HepG2 (cell line): ENCODE data around the gene CCDC9B. TPM values are rescaled to one million over a fixed set of nuclear protein-coding genes. Genes with fewer than 3 reads are reported as not detected.
A peak's percentile ranks its signal among the peaks of the same experiment; 100 is the strongest.

Experiments
- ATAC-seq: fragments of 200-7000 bp; cut with Tn5 transposase; 3 replicates; pipeline ENCODE4 v1.9.1; 2020; ENCODE audit warnings: mild to moderate bottlenecking, moderate library complexity
- BruUV-seq: library from RNA; stranded (reverse); fragments of 400-500 nt; replicated peaks from 2 replicates; lab custom pipeline; 2021; lab: Mats Ljungman, UMichigan
- CTCF ChIA-PET: fragments of 300-600 bp; formaldehyde crosslinking; extraction: SDS; loops from one replicate; lab custom pipeline; 2021; ENCODE audit warnings: low total read pairs, inconsistent platforms, low intra/inter-chr PET ratio; lab: Yijun Ruan, JAX
- POLR2A ChIA-PET: fragments of 350-600 bp; sonication (Branson Sonifier 250); formaldehyde crosslinking; loops from one replicate; lab custom pipeline; 2020; ENCODE audit warnings: antibody characterized with exemption, inconsistent platforms; lab: Yijun Ruan, JAX
- DNase-seq: peaks from one replicate; pipeline ENCODE4 v3.0.0-alpha.2; 2015; ENCODE audit warnings: low spot score
- FAIRE-seq: peaks from 3 replicates; lab custom pipeline; 2011; peaks lifted over from hg19 to GRCh38; lab: Jason Lieb, UNC
- H2AFZ ChIP-seq: one replicate; pipeline ENCODE4 v1.6.1; 2011; ENCODE audit warnings: low read length, inconsistent platforms
- H3K27ac ChIP-seq: fragments of 300-600 bp; 3 replicates; pipeline ENCODE4 v1.8.0; 2011; ENCODE audit warnings: mixed run types, mild to moderate bottlenecking, mixed read lengths, low read length, inconsistent platforms; ENCODE audit not compliant: insufficient read depth; ENCODE audit errors: extremely low read length
- H3K27me3 ChIP-seq, 2 experiments: fragments of 200-600 bp in 1 of 2; 2 replicates in 1 of 2; 3 replicates in 1 of 2; pipeline versions ENCODE4 v1.6.0 to v1.8.0; 2011; ENCODE audit warnings: low read length in 2 of 2, mild to moderate bottlenecking in 2 of 2, moderate library complexity in 2 of 2, inconsistent platforms in 1 of 2; ENCODE audit not compliant: insufficient read depth in 2 of 2, control insufficient read depth in 1 of 2
- H3K36me3 ChIP-seq, 2 experiments: fragments of 200-600 bp in 1 of 2; replicated peaks in 1 of 2; 2 replicates in 1 of 2; 3 replicates in 1 of 2; pipeline versions ENCODE4 v1.5.1 to v1.8.0; 2011; ENCODE audit warnings: low read length in 2 of 2, inconsistent platforms in 1 of 2; ENCODE audit not compliant: insufficient read depth in 2 of 2, control insufficient read depth in 1 of 2
- H3K4me1 ChIP-seq: 2 replicates; pipeline ENCODE4 v1.5.1; 2012; ENCODE audit warnings: low read length, inconsistent platforms; ENCODE audit not compliant: insufficient read depth
- H3K4me2 ChIP-seq: 2 replicates; pipeline ENCODE4 v1.6.0; 2011; ENCODE audit warnings: low read depth, low read length, inconsistent platforms
- H3K4me3 ChIP-seq, 3 experiments: fragments of 200-600 bp in 1 of 3; sonication (generic), shearing (Covaris generic) in 1 of 3; replicated peaks in 1 of 3; 2 replicates each; pipeline ENCODE4 v1.5.1; 2011 to 2016; ENCODE audit warnings: low read length in 3 of 3, inconsistent platforms in 2 of 3, low read depth in 2 of 3, mild to moderate bottlenecking in 2 of 3, control low read depth in 1 of 3, mixed read lengths in 1 of 3; ENCODE audit not compliant: insufficient read depth in 1 of 3
- H3K79me2 ChIP-seq: one replicate; pipeline ENCODE4 v1.6.1; 2011; ENCODE audit warnings: low read length, inconsistent platforms; ENCODE audit not compliant: insufficient read depth
- H3K9ac ChIP-seq: 2 replicates; pipeline ENCODE4 v1.6.0; 2011; ENCODE audit warnings: mild to moderate bottlenecking, low read depth, low read length, inconsistent platforms; ENCODE audit not compliant: insufficient read depth
- H3K9me3 ChIP-seq: 2 replicates; pipeline ENCODE4 v1.5.1; 2012; ENCODE audit warnings: mild to moderate bottlenecking, low read length
- H4K20me1 ChIP-seq: 2 replicates; pipeline ENCODE4 v1.6.0; 2011; ENCODE audit warnings: inconsistent platforms, mild to moderate bottlenecking, low read length, moderate library complexity; ENCODE audit not compliant: insufficient read depth
- HNRNPUL1 ChIP-seq: fragments of 200-400 bp; formaldehyde crosslinking; IDR thresholded peaks from 2 replicates; pipeline ENCODE4 v1.6.1; 2017; ENCODE audit warnings: low read depth, mild to moderate bottlenecking, low read length, moderate library complexity
- MEF2D ChIP-seq: sonication (generic); formaldehyde crosslinking; IDR thresholded peaks from 2 replicates; pipeline ENCODE4 v1.5.1; 2020; ENCODE audit warnings: mild to moderate bottlenecking, missing genetic modification reagents
- MEIS1 ChIP-seq: sonication (generic); formaldehyde crosslinking; IDR thresholded peaks from 2 replicates; pipeline ENCODE4 v1.9.0; 2021; ENCODE audit warnings: mild to moderate bottlenecking, missing genetic modification reagents, moderate library complexity, borderline replicate concordance
- PCBP2 ChIP-seq: fragments of 200-400 bp; formaldehyde crosslinking; optimal IDR thresholded peaks from 2 replicates; pipeline ENCODE3; 2018; ENCODE audit warnings: low read length, low read depth; ENCODE audit not compliant: poor library complexity, severe bottlenecking
- TOE1 ChIP-seq: sonication (generic); formaldehyde crosslinking; IDR thresholded peaks from 2 replicates; pipeline ENCODE4 v1.4.0; 2020; ENCODE audit warnings: mild to moderate bottlenecking, missing genetic modification reagents
- ZNF569 ChIP-seq: sonication (generic); formaldehyde crosslinking; IDR thresholded peaks from 2 replicates; pipeline ENCODE4 v1.5.0; 2020; ENCODE audit warnings: mild to moderate bottlenecking, missing genetic modification reagents, moderate library complexity, borderline replicate concordance
- WGBS: methylation state at CpG from one replicate; pipeline ENCODE4 v1.1.6; 2017; ENCODE audit warnings: low lambda C conversion rate; 5-methylcytosine and 5-hydroxymethylcytosine counted together
- in situ Hi-C: cut with HindIII; loops from 2 replicates; pipeline ENCODE4 v1.10.0; 2017; ENCODE audit warnings: low pct_unique_long_range_greater_than_20kb; ENCODE audit not compliant: extremely low pct_ligation_motif_present
- intact Hi-C: fragments of 100-400 bp; cut with micrococcal nuclease; formaldehyde crosslinking; loops from one replicate; pipeline ENCODE4 v1.10.0; 2022; ENCODE audit not compliant: unreplicated experiment
- polyA plus RNA-seq, 8 experiments: library from polyadenylated mRNA; depleted of rRNA in 3 of 8; stranded (reverse) in 7 of 8; unstranded in 1 of 8; fragments of >200 nt; fragmentation: Illumina TruSeq in 4 of 8; extraction: Trizol in 4 of 8; gene quantifications; 2 replicates each; pipeline versions ENCODE4 v1.2.1 to v1.2.3, GENCODE V29; 2011 to 2016; ENCODE audit warnings: low read depth in 4 of 8, missing spikeins in 1 of 8, mixed read lengths in 1 of 8; ENCODE audit not compliant: insufficient read depth in 1 of 8
- total RNA-seq, 5 experiments: library from RNA; depleted of rRNA; stranded (reverse); fragments of >200 nt; fragmentation: Illumina TruSeq; extraction: Trizol; gene quantifications; 2 replicates each; pipeline ENCODE4 v1.2.3, GENCODE V29; 2016; ENCODE audit warnings: low read depth in 1 of 5
- TF ChIP-seq, protein P1 (sequence below): sonication (generic); formaldehyde crosslinking; IDR thresholded peaks from 2 replicates; pipeline ENCODE4 v1.4.0; 2020; ENCODE audit warnings: mild to moderate bottlenecking, missing genetic modification reagents, borderline replicate concordance
- TF ChIP-seq, protein P2 (sequence below): IDR thresholded peaks from 2 replicates; pipeline ENCODE4 v1.6.1; 2016

Gene CCDC9B
- total and polyA plus RNA-seq, 2 of the 13 experiments (the other 11 are each of a cell fraction or from before 2014, with no cell fraction given), result 0.98 to 1.6 TPM

DNA sequence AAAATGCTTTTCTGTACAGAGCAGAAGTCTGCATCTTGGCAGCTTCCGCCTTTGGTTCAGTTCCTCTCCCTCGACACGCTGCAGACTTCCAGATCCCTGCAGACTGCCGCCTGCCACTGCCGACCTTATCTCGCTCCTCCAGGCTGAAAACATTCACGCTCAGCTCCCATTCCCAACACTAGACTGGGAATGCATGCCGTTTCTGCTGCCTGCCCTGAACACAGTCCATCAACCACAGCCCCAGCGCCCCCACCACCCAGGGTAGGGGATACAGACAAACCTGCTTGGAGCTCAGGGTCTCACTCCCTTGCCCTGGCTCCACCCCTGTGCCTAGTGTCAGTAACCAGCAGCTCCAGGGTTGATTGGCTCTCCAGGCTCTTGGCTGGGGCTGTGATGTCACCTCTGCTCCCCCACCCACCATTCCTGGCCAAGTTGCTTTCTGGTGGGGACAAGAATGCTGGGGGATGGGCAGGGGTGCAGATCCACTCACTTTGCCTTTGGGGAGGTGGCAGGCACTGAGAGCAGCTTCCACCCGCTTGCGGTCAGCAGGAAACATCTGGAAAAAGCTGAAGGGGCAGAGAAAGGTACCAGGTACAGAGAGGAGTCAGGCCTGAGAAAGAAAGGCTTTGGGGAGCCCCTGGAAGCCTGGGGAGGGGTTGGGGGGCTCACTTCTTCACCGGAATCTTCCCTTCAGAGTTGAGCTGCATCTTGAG, 39.1 kb downstream of the CCDC9B start:
- no peaks in the 10 kb centered on the region for H3K36me3 ChIP-seq
- no peaks in the 10 kb centered on the region for H3K4me1 ChIP-seq
- WGBS, result 21% methylated on average over 11 of the region's 12 CpGs
- BruUV-seq, result no TSS peak
- H3K9me3 ChIP-seq, result no peaks in the 10 kb centered on the region
- H3K27ac ChIP-seq, result no peak overlapping the region
- no peak overlapping the region for H2AFZ ChIP-seq
- peaks cover 15 to 76% of the 10 kb centered on the region in 2 experiments for H3K27me3 ChIP-seq
- no peak for DNase-seq
- no peak overlapping the region for H3K4me2 ChIP-seq
- H4K20me1 ChIP-seq, result no peaks in the 10 kb centered on the region
- POLR2A ChIA-PET, result no interaction called here
- in situ Hi-C loops (no loop called here), intact Hi-C loops (no loop called here)
- TF ChIP-seq ZNF569 (CRISPR knock-in tag), result no peak
- TF ChIP-seq, protein P1, sequence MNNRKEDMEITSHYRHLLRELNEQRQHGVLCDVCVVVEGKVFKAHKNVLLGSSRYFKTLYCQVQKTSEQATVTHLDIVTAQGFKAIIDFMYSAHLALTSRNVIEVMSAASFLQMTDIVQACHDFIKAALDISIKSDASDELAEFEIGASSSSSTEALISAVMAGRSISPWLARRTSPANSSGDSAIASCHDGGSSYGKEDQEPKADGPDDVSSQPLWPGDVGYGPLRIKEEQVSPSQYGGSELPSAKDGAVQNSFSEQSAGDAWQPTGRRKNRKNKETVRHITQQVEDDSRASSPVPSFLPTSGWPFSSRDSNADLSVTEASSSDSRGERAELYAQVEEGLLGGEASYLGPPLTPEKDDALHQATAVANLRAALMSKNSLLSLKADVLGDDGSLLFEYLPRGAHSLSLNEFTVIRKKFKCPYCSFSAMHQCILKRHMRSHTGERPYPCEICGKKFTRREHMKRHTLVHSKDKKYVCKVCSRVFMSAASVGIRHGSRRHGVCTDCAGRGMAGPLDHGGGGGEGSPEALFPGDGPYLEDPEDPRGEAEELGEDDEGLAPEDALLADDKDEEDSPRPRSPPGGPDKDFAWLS (CRISPR knock-in tag), result no peak
- H3K9ac ChIP-seq, result no peak overlapping the region
- CTCF ChIA-PET, result no interaction called here
- no peak for FAIRE-seq
- no peaks in the 10 kb centered on the region for H3K79me2 ChIP-seq
- ATAC-seq, result peak; percentile 36
- no peak overlapping the region for H3K4me3 ChIP-seq

DNA sequence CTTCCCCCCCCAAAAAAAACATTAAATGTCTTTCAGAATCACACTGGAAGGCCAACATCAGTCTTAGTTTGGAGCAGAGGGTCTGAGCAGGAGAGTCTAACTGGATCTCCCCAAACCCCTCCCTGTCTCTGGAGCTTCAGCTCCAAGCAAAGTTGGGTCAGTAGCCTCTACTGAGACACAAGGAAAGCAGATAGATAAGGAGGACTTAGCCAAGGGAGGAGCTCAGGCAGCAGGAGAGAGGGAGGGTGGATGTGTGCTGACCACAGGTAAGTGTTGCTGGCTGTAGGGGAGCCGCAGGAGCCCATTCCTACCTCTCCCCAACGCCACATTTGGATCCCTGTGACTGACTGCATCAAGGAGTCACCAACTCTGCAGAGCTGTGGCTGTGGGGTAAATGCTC, 40.0 kb downstream of the CCDC9B start:
- 0% methylated on average over 2 of the region's 2 CpGs for WGBS
- ChIA-PET CTCF (no interaction called here), POLR2A (no interaction called here)
- Histone ChIP-seq H3K27me3 (peaks cover 16 to 78% of the 10 kb centered on the region in 2 experiments), H3K9me3 (no peaks in the 10 kb centered on the region), H4K20me1 (no peaks in the 10 kb centered on the region), H3K4me3 (no peak overlapping the region), H3K9ac (no peak overlapping the region), H3K4me2 (no peak overlapping the region), H3K4me1 (no peaks in the 10 kb centered on the region), H3K79me2 (no peaks in the 10 kb centered on the region), H2AFZ (no peak overlapping the region), H3K36me3 (no peaks in the 10 kb centered on the region), H3K27ac (no peak overlapping the region)
- FAIRE-seq (no peak), ATAC-seq (no peak), DNase-seq (no peak)
- no TSS peak for BruUV-seq
- in situ Hi-C loops (no loop called here), intact Hi-C loops (no loop called here)
- TF ChIP-seq MEF2D (CRISPR knock-in tag) (no peak), TOE1 (no peak), MEIS1 (CRISPR knock-in tag) (no peak), HNRNPUL1 (no peak), PCBP2 (no peak)
- TF ChIP-seq, protein P2, sequence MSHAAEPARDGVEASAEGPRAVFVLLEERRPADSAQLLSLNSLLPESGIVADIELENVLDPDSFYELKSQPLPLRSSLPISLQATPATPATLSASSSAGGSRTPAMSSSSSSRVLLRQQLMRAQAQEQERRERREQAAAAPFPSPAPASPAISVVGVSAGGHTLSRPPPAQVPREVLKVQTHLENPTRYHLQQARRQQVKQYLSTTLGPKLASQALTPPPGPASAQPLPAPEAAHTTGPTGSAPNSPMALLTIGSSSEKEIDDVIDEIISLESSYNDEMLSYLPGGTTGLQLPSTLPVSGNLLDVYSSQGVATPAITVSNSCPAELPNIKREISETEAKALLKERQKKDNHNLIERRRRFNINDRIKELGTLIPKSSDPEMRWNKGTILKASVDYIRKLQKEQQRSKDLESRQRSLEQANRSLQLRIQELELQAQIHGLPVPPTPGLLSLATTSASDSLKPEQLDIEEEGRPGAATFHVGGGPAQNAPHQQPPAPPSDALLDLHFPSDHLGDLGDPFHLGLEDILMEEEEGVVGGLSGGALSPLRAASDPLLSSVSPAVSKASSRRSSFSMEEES (CRISPR knock-in tag), result no peak
